ENCODE results near the gene HEATR5A.
"Not testable (repeated sequence)": the region's sequence is repeated elsewhere in the genome, so short reads cannot be mapped to it uniquely, and the experiment has no call there.

Gene HEATR5A

GRCh38 chr14:31269634-31270195 lies 150.6 kb downstream of the HEATR5A start:
- H3K36me3 ChIP-seq (ENCODE audit: control insufficient read depth, insufficient read depth, low read length): no peaks in the 10 kb centered on the region
- H3K9me3 ChIP-seq (ENCODE audit: control insufficient read depth, insufficient read depth, low read length): peaks cover 6% of the 10 kb centered on the region
- no peaks in the 10 kb centered on the region for H3K27me3 ChIP-seq (ENCODE audit: control insufficient read depth, insufficient read depth, low read length)
- H3K9ac ChIP-seq (ENCODE audit: low read depth, low read length): no peak overlapping the region
- no peaks in the 10 kb centered on the region for H3K4me1 ChIP-seq (ENCODE audit: control insufficient read depth, insufficient read depth, low read length)
- no peak overlapping the region for H3K4me3 ChIP-seq (ENCODE audit: low read depth, low read length)

- Histone ChIP-seq H3K9me3 (ENCODE audit: control insufficient read depth, insufficient read depth, low read length) (peaks cover 6% of the 10 kb centered on the region), H3K9ac (ENCODE audit: low read depth, low read length) (no peak overlapping the region), H3K4me1 (ENCODE audit: control insufficient read depth, insufficient read depth, low read length) (no peaks in the 10 kb centered on the region), H3K36me3 (ENCODE audit: control insufficient read depth, insufficient read depth, low read length) (no peaks in the 10 kb centered on the region), H3K27me3 (ENCODE audit: control insufficient read depth, insufficient read depth, low read length) (no peaks in the 10 kb centered on the region), H3K4me3 (ENCODE audit: low read depth, low read length) (no peak overlapping the region)
Observed at GRCh38 chr14:31268216-31268615, 152.1 kb downstream of the HEATR5A start.

- Histone ChIP-seq H3K9ac (ENCODE audit: low read depth, low read length) (no peak overlapping the region), H3K36me3 (ENCODE audit: control insufficient read depth, insufficient read depth, low read length) (no peaks in the 10 kb centered on the region), H3K9me3 (ENCODE audit: control insufficient read depth, insufficient read depth, low read length) (peaks cover 6% of the 10 kb centered on the region), H3K4me3 (ENCODE audit: low read depth, low read length) (no peak overlapping the region), H3K4me1 (ENCODE audit: control insufficient read depth, insufficient read depth, low read length) (no peaks in the 10 kb centered on the region), H3K27me3 (ENCODE audit: control insufficient read depth, insufficient read depth, low read length) (no peaks in the 10 kb centered on the region)
Observed at GRCh38 chr14:31266437-31267331, 153.7 kb downstream of the HEATR5A start.

- H3K27me3 ChIP-seq (ENCODE audit: control insufficient read depth, insufficient read depth, low read length): no peaks in the 10 kb centered on the region
- no peaks in the 10 kb centered on the region for H3K36me3 ChIP-seq (ENCODE audit: control insufficient read depth, insufficient read depth, low read length)
- no peak overlapping the region for H3K4me3 ChIP-seq (ENCODE audit: low read depth, low read length)
- H3K9ac ChIP-seq (ENCODE audit: low read depth, low read length): no peak overlapping the region
- peaks cover 6% of the 10 kb centered on the region for H3K9me3 ChIP-seq (ENCODE audit: control insufficient read depth, insufficient read depth, low read length)
- H3K4me1 ChIP-seq (ENCODE audit: control insufficient read depth, insufficient read depth, low read length): no peaks in the 10 kb centered on the region
Observed at GRCh38 chr14:31265701-31266398, 154.5 kb downstream of the HEATR5A start.

- H3K9me3 ChIP-seq (ENCODE audit: control insufficient read depth, insufficient read depth, low read length): no peaks in the 10 kb centered on the region
- no peaks in the 10 kb centered on the region for H3K4me1 ChIP-seq (ENCODE audit: control insufficient read depth, insufficient read depth, low read length)
- no peaks in the 10 kb centered on the region for H3K27me3 ChIP-seq (ENCODE audit: control insufficient read depth, insufficient read depth, low read length)
- H3K9ac ChIP-seq (ENCODE audit: low read depth, low read length): no peak overlapping the region
- no peak overlapping the region for H3K4me3 ChIP-seq (ENCODE audit: low read depth, low read length)
- H3K36me3 ChIP-seq (ENCODE audit: control insufficient read depth, insufficient read depth, low read length): no peaks in the 10 kb centered on the region
Observed at GRCh38 chr14:31263485-31264133, 156.7 kb downstream of the HEATR5A start.

- Histone ChIP-seq H3K36me3 (ENCODE audit: control insufficient read depth, insufficient read depth, low read length) (no peaks in the 10 kb centered on the region), H3K9me3 (ENCODE audit: control insufficient read depth, insufficient read depth, low read length) (no peaks in the 10 kb centered on the region), H3K27me3 (ENCODE audit: control insufficient read depth, insufficient read depth, low read length) (no peaks in the 10 kb centered on the region), H3K4me1 (ENCODE audit: control insufficient read depth, insufficient read depth, low read length) (no peaks in the 10 kb centered on the region), H3K9ac (ENCODE audit: low read depth, low read length) (no peak overlapping the region), H3K4me3 (ENCODE audit: low read depth, low read length) (no peak overlapping the region)
Observed at GRCh38 chr14:31261859-31262731, 158.3 kb downstream of the HEATR5A start.

GRCh38 chr14:31261523-31261858 lies 158.9 kb downstream of the HEATR5A start:
- Histone ChIP-seq H3K9ac (ENCODE audit: low read depth, low read length) (no peak overlapping the region), H3K4me3 (ENCODE audit: low read depth, low read length) (no peak overlapping the region), H3K27me3 (ENCODE audit: control insufficient read depth, insufficient read depth, low read length) (no peaks in the 10 kb centered on the region), H3K36me3 (ENCODE audit: control insufficient read depth, insufficient read depth, low read length) (no peaks in the 10 kb centered on the region), H3K9me3 (ENCODE audit: control insufficient read depth, insufficient read depth, low read length) (no peaks in the 10 kb centered on the region), H3K4me1 (ENCODE audit: control insufficient read depth, insufficient read depth, low read length) (no peaks in the 10 kb centered on the region)

- not testable (repeated sequence) for H3K9me3 ChIP-seq (ENCODE audit: control insufficient read depth, insufficient read depth, low read length); H3K27me3 ChIP-seq (ENCODE audit: control insufficient read depth, insufficient read depth, low read length); H3K9ac ChIP-seq (ENCODE audit: low read depth, low read length); H3K36me3 ChIP-seq (ENCODE audit: control insufficient read depth, insufficient read depth, low read length); H3K4me1 ChIP-seq (ENCODE audit: control insufficient read depth, insufficient read depth, low read length); H3K4me3 ChIP-seq (ENCODE audit: low read depth, low read length)
Observed at GRCh38 chr14:31259040-31259435, 161.3 kb downstream of the HEATR5A start.

- H3K9ac ChIP-seq (ENCODE audit: low read depth, low read length): no peak overlapping the region
Observed at GRCh38 chr14:31258427-31259039, 161.8 kb downstream of the HEATR5A start.

GRCh38 chr14:31257554-31258426 lies 162.6 kb downstream of the HEATR5A start:
- not testable (repeated sequence) for H3K4me3 ChIP-seq (ENCODE audit: low read depth, low read length)

More at GRCh38 chr14:31258427-31259039, 161.8 kb downstream of the HEATR5A start:
- H3K4me3 ChIP-seq (ENCODE audit: low read depth, low read length): no peak overlapping the region
- H3K27me3 ChIP-seq (ENCODE audit: control insufficient read depth, insufficient read depth, low read length): no peaks in the 10 kb centered on the region
- H3K36me3 ChIP-seq (ENCODE audit: control insufficient read depth, insufficient read depth, low read length): no peaks in the 10 kb centered on the region
- H3K9me3 ChIP-seq (ENCODE audit: control insufficient read depth, insufficient read depth, low read length): no peaks in the 10 kb centered on the region
- H3K4me1 ChIP-seq (ENCODE audit: control insufficient read depth, insufficient read depth, low read length): no peaks in the 10 kb centered on the region

More at GRCh38 chr14:31257554-31258426, 162.6 kb downstream of the HEATR5A start:
- not testable (repeated sequence) for H3K9ac ChIP-seq (ENCODE audit: low read depth, low read length); H3K4me1 ChIP-seq (ENCODE audit: control insufficient read depth, insufficient read depth, low read length); H3K9me3 ChIP-seq (ENCODE audit: control insufficient read depth, insufficient read depth, low read length); H3K27me3 ChIP-seq (ENCODE audit: control insufficient read depth, insufficient read depth, low read length); H3K36me3 ChIP-seq (ENCODE audit: control insufficient read depth, insufficient read depth, low read length)
